ENCODE measurements around the gene PHLDA2.

GRCh38 chr11:2882396-2883110, 46.7 kb downstream of the PHLDA2 start:
- no peak for TF ChIP-seq CTCF (optimal IDR thresholded peaks at IDR 0.05 in 1 of 3, IDR thresholded peaks at IDR 0.05 in 1 of 3, conservative IDR thresholded peaks at IDR 0.05 in 1 of 3; ENCODE audit: extremely low read depth in 1 of 3, insufficient read depth in 2 of 3, low read length in 3 of 3)
- TF ChIP-seq EZH2 (IDR thresholded peaks at IDR 0.05; ENCODE audit: low read length) = no peak

All from keratinocyte (primary cell).